Fibroblast of skin of right quadriceps (primary cell): ENCODE measurements around the gene PDIK1L.
"Not testable (repeated sequence)": the region's sequence is repeated elsewhere in the genome, so short reads cannot be mapped to it uniquely, and the experiment has no call there.

ENCODE experiments used
- DNase-seq: peaks from one replicate; pipeline ENCODE4 v3.0.0-alpha.2; 2013

Gene PDIK1L

DNA sequence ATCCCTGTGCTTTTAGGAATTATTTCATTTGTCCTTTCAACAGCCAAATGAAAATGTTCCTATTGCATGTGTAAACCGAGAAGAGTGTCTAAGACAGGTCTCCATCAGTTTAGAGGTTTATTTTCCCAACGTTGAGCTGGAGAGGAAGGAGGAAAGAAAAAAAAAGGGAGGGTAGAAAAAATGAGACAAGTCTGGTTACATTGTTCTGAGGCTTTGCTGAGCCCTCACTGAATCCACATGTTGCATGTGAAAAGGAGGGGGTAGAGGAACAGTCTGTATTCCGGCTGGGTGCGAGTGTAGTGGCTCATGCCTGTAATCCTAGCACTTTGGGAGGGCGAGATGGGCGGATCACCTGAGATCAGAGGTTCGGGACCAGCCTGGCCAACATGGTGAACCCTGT, 19.2 kb upstream of the PDIK1L start:
- no peak for DNase-seq

DNA sequence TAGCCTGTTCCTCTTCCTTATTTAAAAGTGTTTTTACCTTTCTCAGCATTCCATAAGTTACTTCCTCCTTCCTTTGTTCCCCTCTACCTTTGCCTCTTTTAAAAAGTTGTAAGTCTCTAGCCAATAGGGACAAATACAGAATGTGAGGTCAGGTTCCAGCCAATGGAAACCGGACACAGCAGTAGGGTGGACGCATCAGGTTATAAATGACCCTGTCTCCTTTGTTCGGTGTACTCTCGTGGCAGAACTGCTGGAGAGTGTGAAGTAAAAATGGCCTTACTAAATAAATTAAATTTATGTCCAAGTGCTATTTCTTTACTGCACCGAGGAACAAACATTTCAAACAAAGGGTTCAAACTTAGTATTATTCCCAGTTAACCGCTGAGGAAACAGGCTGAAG, 18.1 kb upstream of the PDIK1L start:
- DNase-seq, result not testable (repeated sequence)

DNA sequence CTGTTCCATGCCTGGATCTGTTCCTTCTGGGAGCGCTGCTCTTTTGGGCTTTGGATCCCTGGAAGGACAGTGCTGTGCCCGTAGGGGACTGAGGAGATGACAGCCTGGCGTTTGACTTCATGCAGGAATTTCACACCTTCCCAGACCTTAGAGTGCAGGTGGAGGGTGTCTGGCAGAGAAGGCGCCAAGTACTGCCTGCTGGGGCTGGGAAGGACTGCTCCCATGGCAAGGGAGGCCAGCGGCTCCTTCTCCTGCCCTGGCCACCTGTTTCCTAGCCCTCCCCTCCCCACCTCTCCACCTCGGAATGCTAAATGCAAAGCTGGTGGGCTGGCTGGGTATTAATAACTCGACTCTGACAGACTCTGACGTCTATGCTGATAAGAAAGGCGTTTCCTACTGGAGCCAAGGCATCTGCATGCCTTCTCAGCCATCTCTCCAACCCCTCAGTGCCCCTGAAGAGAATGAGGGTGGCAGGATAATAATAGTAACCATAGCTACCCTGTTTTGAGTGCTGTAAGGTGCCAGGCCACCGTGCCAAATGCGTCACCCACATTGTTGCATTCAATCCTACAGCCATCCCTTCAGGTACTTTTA, 17.5 kb upstream of the PDIK1L start:
- no peak for DNase-seq

- DNase-seq, result no peak
These were observed 16.8 kb upstream of the PDIK1L start for GRCh38 chr1:26094677-26095383.

- DNase-seq, result no peak
These were observed 15.2 kb upstream of the PDIK1L start for GRCh38 chr1:26096471-26096870.

DNA sequence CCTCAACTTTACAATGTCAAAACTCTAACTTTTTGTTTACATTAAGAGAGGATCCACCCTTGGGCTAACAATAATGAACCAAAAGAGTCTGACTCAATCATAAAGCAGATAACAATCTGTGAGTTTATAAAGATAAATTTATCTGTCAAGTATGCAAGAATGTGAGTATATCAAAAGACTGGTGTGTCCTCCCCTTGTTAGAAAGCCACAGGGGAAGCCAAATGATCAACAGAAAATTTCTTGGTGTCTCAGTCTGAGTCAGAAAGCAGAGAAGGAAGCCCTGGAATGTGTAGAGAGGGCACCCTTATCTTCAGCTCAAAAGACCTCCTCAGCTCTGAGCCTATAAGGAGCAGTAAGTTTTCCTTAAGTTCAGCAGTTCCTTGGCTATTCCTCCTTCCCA, 13.9 kb upstream of the PDIK1L start:
- peak; percentile 71 for DNase-seq

GRCh38 chr1:26098602-26099001, 13.0 kb upstream of the PDIK1L start:
- DNase-seq, result no peak

- DNase-seq, result no peak
These were observed 11.8 kb upstream of the PDIK1L start for GRCh38 chr1:26099780-26100179.

GRCh38 chr1:26100204-26100603, 11.4 kb upstream of the PDIK1L start:
- DNase-seq, result not testable (repeated sequence)

DNA sequence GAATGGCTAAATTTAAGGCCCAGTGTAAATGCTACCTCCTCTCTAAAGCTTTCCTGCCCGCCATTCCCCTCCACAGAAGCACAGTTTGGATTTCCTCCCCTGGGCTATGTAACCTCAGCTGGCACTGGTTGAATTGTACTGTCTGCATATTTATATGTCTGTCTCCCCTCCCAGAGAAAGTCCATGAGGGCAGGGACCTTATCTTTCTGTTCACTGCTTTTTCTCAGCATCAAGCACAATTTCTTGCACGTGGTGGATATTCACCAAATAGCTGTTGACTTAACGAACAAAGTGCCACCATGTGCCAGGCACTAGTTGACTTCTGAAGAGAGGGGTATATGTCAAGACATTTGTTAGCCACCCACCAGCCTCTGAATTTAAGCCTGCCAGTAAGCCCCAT, 9.5 kb upstream of the PDIK1L start:
- no peak for DNase-seq

DNA sequence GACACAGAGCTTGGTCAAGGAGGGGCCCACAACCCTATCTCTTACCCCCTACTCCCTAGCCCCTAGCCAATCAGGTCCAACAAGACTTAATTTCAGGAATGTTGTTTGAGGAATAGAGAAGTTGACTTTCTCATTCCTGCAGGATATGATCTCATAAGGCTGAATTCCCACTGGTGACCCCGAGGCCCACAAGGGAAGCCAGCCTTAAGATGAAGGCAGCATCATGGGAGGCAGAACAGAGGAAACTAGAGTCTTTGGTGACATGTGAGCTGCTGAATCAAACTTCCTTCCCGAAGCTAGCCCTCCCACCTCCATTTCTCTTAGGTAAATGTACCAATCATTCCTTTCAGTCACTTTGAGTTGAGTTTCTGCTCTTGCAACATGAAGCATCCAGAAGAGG, 9.1 kb upstream of the PDIK1L start:
- DNase-seq, result peak; percentile 23

GRCh38 chr1:26105226-26105548, 6.4 kb upstream of the PDIK1L start:
- DNase-seq, result not testable (repeated sequence)

- no peak for DNase-seq
These were observed 2.1 kb upstream of the PDIK1L start for GRCh38 chr1:26109229-26110164.

DNA sequence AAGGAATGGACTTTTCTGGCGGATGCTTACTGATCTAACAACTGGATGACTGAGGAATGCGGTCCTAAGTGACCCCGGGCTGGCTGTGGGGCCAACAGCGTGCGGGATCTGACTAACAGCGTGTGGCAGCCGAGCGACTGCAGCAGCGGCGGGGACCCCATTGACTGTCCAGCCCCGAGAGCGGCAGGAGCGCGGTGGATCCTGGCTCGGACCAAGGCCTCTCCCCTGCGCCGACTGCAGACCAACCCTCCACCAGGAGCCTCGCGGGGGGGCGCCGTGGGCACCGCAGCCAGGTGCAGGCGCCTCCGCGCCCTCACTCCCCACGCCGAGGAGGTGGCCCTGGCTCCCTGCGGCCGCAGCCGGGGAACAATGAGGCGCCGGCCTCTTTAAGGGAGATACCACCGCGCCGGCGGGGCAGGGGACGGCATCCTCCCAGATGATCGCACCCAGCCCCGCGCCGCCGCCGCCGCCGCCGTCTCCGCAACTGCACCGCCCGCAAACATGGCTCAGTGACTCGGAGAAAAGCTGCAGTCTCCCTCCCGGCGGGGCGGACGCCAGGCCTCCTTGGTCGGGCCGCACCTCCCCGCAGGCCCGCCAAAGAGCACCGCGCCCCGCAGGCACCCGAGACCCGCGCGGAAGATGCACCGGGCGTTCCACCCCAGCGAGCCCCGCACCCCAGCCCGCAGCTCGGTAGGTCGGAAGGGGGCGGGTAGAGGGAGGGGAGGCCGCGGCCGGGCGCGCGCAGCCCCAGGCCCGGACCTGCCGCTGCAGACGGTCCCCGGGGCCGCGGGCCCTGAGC, 694 bp upstream of the PDIK1L start:
- DNase-seq, result peak; percentile 64

- DNase-seq, result no peak
These were observed 767 bp downstream of the PDIK1L start for GRCh38 chr1:26112407-26112775.

DNA sequence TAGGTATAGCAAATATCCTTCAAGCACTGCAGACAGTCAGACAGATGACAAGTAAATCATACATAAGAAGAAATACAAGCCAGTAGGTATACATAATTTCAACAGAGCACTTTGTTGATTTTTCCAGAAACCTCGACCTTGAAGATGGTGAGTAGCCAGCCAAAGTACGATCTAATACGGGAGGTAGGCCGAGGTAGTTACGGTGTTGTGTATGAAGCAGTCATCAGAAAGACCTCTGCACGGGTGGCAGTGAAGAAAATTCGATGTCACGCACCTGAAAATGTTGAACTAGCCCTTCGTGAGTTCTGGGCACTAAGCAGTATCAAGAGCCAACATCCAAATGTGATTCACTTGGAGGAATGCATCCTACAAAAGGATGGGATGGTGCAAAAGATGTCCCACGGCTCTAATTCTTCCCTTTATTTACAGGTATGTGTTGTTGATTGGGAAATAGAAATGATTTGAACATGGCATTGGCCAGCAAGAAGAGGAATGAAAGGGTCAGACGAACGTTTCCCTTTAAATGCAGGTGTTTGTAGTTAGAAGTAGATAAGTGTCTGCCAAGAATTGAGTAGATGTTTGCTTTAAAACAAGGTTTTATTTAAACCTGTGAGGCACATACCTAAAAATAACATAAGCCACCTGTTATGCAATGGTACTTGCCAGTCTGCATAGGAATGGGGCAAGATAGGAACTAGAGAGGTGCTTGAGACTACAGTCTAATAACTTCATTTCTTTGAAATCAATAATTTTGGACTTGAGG, 2.7 kb downstream of the PDIK1L start:
- no peak for DNase-seq

- DNase-seq, result no peak
These were observed 8.4 kb downstream of the PDIK1L start for GRCh38 chr1:26119892-26120608.

- no peak for DNase-seq
These were observed 10.5 kb downstream of the PDIK1L start for GRCh38 chr1:26121854-26122773.

GRCh38 chr1:26122988-26123973, 11.7 kb downstream of the PDIK1L start:
- DNase-seq, result no peak
